Measurements from ENCODE around the gene ASTN2. TPM values are rescaled to one million over a fixed set of nuclear protein-coding genes. Genes with fewer than 3 reads are reported as not detected.

The ASTN2 gene
- polyA plus RNA-seq, 1 experiment: 6.6 TPM

DNA sequence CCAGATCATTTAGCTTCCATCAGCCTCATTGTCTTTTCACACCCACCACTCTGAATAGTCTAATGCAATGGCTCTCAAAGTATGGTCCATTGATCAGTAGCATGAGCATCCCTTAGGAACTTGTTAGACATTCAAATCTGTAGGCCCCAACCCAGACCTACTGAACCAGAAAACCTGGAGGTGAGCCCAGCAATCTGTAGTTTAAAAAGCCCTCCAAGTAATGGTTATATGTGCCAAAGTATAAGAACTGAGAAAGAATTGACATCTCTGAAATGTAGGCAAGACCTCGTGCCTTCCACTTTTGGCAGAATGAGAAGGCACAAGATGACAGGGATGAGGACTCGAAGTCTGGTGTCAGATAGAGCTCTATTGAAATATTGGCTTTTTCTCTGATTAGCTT, 460.1 kb downstream of the ASTN2 start:
- ChIA-PET POLR2A (no interaction called here), CTCF (no interaction called here)
- DNase-seq (ENCODE audit: low read depth, low spot score): no peak
- H3K4me3 ChIP-seq (ENCODE audit: low read depth, low read length): no peak overlapping the region
- H3K9me3 ChIP-seq (ENCODE audit: control insufficient read depth, insufficient read depth, low read length): no peaks in the 10 kb centered on the region
- TF ChIP-seq CTCF (IDR thresholded peaks at IDR 0.05; ENCODE audit: low read depth, low read length): no peak
- no peaks in the 10 kb centered on the region for H3K27me3 ChIP-seq (ENCODE audit: control insufficient read depth, insufficient read depth, low read length)
- no peak overlapping the region for H3K27ac ChIP-seq (ENCODE audit: low read depth, low read length)

DNA sequence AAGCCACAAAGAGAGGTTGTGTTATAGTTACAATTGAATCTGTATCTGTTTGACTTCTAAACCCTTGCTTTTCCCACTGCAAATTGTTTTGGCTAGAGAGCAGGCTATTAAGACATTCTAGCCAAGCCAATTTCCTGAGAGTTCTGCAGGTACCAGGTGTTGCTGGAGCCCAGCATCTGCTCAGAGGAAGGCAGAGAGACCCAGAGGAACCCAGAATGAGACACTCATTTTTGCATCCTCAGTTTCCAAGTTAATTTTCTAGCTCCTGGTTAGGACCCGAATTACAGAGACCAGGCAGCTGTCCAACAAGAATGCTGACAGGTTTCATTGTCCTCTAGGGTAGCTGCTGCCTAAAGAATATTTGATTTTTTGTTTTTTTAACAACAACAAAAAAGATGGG, 461.6 kb downstream of the ASTN2 start:
- ChIA-PET CTCF (interaction anchor here (1.0 kb wide), 1 partner anchor 9 kb away, joined by 3 read pairs; no protein-coding TSS in a partner anchor), POLR2A (no interaction called here)
- H3K9me3 ChIP-seq (ENCODE audit: control insufficient read depth, insufficient read depth, low read length): no peaks in the 10 kb centered on the region
- no peaks in the 10 kb centered on the region for H3K27me3 ChIP-seq (ENCODE audit: control insufficient read depth, insufficient read depth, low read length)
- no peak for TF ChIP-seq CTCF (IDR thresholded peaks at IDR 0.05; ENCODE audit: low read depth, low read length)
- DNase-seq (ENCODE audit: low read depth, low spot score): no peak
- no peak overlapping the region for H3K4me3 ChIP-seq (ENCODE audit: low read depth, low read length)
- no peak overlapping the region for H3K27ac ChIP-seq (ENCODE audit: low read depth, low read length)

DNA sequence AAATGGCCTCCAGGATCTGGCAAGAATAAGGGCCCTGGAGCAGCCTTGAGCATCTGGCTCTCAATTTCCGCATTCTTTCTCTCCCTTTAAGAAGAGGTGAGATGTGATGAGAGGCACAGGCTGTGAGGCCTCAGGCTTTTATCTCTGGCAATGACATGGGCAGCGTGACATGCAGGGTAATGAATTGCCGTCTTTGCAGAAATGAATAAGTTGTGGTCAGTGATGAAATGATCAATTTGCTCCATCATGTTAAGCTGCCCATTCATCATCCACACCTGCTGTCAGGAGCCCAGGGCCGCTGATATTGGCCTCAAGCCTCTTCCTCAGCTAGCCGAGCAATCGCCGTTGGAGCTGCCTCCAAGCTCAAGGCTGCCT, 462.4 kb downstream of the ASTN2 start:
- CTCF ChIA-PET: interaction anchor here (1.0 kb wide), 2 partner anchors 8 to 92 kb away, joined by 3 read pairs; no protein-coding TSS in a partner anchor
- TF ChIP-seq CTCF (IDR thresholded peaks at IDR 0.05; ENCODE audit: low read depth, low read length): no peak
- Histone ChIP-seq H3K27me3 (ENCODE audit: control insufficient read depth, insufficient read depth, low read length) (no peaks in the 10 kb centered on the region), H3K9me3 (ENCODE audit: control insufficient read depth, insufficient read depth, low read length) (no peaks in the 10 kb centered on the region), H3K4me3 (ENCODE audit: low read depth, low read length) (no peak overlapping the region), H3K27ac (ENCODE audit: low read depth, low read length) (peak overlapping the region; percentile 87)
- no peak for DNase-seq (ENCODE audit: low read depth, low spot score)
- POLR2A ChIA-PET: no interaction called here

DNA sequence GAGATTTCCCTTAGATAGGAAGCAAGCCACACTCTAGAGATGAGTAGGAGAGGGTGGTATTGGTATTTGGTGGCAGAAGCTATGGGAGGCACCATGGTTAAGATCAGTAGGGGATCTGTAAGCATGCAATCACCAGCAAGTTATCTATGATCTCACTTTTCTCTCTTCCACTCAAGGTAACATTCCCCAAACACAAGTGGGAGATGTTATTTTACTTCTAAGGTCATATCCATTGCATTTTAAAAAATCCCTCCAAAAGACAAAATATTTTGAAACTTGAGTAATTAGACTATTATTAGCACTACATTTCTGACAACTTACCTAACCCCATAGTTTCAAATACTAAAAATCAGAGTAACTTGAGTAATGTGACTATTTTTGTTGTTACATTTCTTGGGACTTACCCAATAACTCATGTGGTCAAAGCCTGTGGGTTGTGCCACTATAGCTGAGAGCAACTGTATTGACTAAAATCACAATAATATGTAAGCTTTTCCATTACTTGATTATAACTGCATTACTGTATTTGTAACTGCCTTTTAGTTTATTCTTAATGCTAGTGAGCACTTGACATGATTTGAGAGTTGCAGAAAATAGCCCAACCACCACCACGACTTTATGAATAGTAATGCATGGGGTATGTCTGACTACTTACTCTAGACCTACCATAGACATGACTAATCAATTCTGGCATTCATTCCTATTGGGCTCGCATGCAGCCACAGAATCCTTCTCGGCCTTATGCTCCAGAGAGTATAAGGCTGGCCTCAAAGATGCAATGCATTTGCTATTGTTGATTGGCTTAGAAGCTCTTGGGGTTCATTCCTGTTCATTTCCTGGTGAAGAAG, 463.0 kb downstream of the ASTN2 start:
- Histone ChIP-seq H3K4me3 (ENCODE audit: low read depth, low read length) (no peak overlapping the region), H3K27ac (ENCODE audit: low read depth, low read length) (peak overlapping the region; percentile 87), H3K9me3 (ENCODE audit: control insufficient read depth, insufficient read depth, low read length) (no peaks in the 10 kb centered on the region), H3K27me3 (ENCODE audit: control insufficient read depth, insufficient read depth, low read length) (no peaks in the 10 kb centered on the region)
- POLR2A ChIA-PET: no interaction called here
- peak; percentile 88 for DNase-seq (ENCODE audit: low read depth, low spot score)
- CTCF ChIA-PET: interaction anchor here (1.0 kb wide), 1 partner anchor 92 kb away, joined by 3 read pairs; no protein-coding TSS in a partner anchor
- TF ChIP-seq CTCF (IDR thresholded peaks at IDR 0.05; ENCODE audit: low read depth, low read length): no peak

GRCh38 chr9:116945817-116946216, 469.0 kb downstream of the ASTN2 start:
- DNase-seq (ENCODE audit: low read depth, low spot score): no peak
- POLR2A ChIA-PET: no interaction called here
- H3K9me3 ChIP-seq (ENCODE audit: control insufficient read depth, insufficient read depth, low read length): no peaks in the 10 kb centered on the region
- no peaks in the 10 kb centered on the region for H3K27me3 ChIP-seq (ENCODE audit: control insufficient read depth, insufficient read depth, low read length)
- H3K27ac ChIP-seq (ENCODE audit: low read depth, low read length): no peak overlapping the region
- CTCF ChIA-PET: no interaction called here
- TF ChIP-seq CTCF (IDR thresholded peaks at IDR 0.05; ENCODE audit: low read depth, low read length): no peak
- H3K4me3 ChIP-seq (ENCODE audit: low read depth, low read length): no peak overlapping the region

Measured in AG04450 (cell line).